Activated CD8-positive, alpha-beta memory T cell treated with anti-CD3 and anti-CD28 coated beads for 48 hours (primary cell): Measurements from ENCODE around the gene ZNF445.
"Not testable (repeated sequence)": the region's sequence is repeated elsewhere in the genome, so short reads cannot be mapped to it uniquely, and the experiment has no call there.

Experiments
- DNase-seq, 3 experiments: peaks; one replicate each; pipeline ENCODE4 v3.0.0-alpha.2; 2020; ENCODE audit warnings: low read depth in 2 of 3, low spot score in 2 of 3

The ZNF445 gene

GRCh38 chr3:44402548-44402947 lies 74.9 kb downstream of the ZNF445 start:
- DNase-seq: no peak

GRCh38 chr3:44400771-44401170 lies 76.7 kb downstream of the ZNF445 start:
- no peak for DNase-seq

- DNase-seq: no peak
Measured at GRCh38 chr3:44398853-44399252, 78.6 kb downstream of the ZNF445 start.

GRCh38 chr3:44398271-44398670 lies 79.2 kb downstream of the ZNF445 start:
- DNase-seq: not testable (repeated sequence)

GRCh38 chr3:44396200-44397171 lies 81.0 kb downstream of the ZNF445 start:
- no peak for DNase-seq

GRCh38 chr3:44395714-44396113 lies 81.8 kb downstream of the ZNF445 start:
- DNase-seq: no peak

- no peak for DNase-seq
Measured at GRCh38 chr3:44392489-44392888, 85.0 kb downstream of the ZNF445 start.

- DNase-seq: no peak
Measured at GRCh38 chr3:44387404-44387803, 90.1 kb downstream of the ZNF445 start.
